ENCODE data around the gene NECTIN4. TPM values are rescaled to one million over a fixed set of nuclear protein-coding genes. Genes with fewer than 3 reads are reported as not detected.

NECTIN4 gene
- total and polyA plus RNA-seq, 10 of the 15 experiments (the other 5 are each of a cell fraction or from before 2014, with no cell fraction given): 2.8 to 8.7 (median 3.7) TPM

DNA sequence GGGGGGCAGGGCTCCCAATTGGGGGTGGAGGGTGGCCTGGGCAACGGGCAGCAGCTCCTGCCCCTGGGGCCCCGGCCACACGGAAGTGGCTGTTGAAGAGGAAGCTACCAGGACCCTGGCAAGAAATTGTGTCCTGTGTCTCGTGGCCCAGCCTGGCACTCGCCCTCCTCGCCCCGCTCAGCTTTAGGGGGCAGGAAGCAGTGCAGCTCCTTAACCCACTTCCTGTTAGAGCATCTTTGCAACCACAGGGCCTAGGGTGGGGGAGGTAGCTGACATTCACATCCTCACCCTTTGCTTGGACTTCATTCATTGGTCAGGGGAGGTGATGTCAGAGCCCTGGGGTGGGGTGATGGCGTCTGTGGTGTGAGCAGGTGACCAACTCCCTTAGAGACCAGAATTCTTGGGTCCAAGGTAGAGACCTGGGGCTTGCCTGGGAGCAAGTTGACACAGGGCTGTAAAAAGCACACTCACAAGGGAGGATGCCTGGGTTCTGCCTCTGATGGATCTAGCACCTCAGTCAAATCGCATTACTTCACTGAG, 19.6 kb downstream of the NECTIN4 start, which contains the start of gene ARHGAP30 (continued):
- no peak for TF ChIP-seq HDAC6 (IDR thresholded peaks at IDR 0.05; ENCODE audit: unreplicated experiment)
- TF ChIP-seq POLR2AphosphoS2 (IDR thresholded peaks at IDR 0.05; ENCODE audit: low read depth, low read length): 0 out of 2 replicates have a peak, but pooled peaks have one; percentile 40
- TF ChIP-seq, protein P1, sequence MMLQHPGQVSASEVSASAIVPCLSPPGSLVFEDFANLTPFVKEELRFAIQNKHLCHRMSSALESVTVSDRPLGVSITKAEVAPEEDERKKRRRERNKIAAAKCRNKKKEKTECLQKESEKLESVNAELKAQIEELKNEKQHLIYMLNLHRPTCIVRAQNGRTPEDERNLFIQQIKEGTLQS (IDR thresholded peaks at IDR 0.05; ENCODE audit: borderline replicate concordance, extremely low read depth, low read depth, low read length): no peak
- no peak for TF ChIP-seq SUPT20H (IDR thresholded peaks at IDR 0.05; ENCODE audit: borderline replicate concordance, control insufficient read depth, low read depth, low read length)
- TF ChIP-seq ZBED1 (IDR thresholded peaks at IDR 0.05; ENCODE audit: borderline replicate concordance): no peak
- TF ChIP-seq E4F1 (IDR thresholded peaks at IDR 0.05; ENCODE audit: borderline replicate concordance, partially characterized antibody): peak; percentile 56
- TF ChIP-seq, protein P2, sequence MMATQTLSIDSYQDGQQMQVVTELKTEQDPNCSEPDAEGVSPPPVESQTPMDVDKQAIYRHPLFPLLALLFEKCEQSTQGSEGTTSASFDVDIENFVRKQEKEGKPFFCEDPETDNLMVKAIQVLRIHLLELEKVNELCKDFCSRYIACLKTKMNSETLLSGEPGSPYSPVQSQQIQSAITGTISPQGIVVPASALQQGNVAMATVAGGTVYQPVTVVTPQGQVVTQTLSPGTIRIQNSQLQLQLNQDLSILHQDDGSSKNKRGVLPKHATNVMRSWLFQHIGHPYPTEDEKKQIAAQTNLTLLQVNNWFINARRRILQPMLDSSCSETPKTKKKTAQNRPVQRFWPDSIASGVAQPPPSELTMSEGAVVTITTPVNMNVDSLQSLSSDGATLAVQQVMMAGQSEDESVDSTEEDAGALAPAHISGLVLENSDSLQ (IDR thresholded peaks at IDR 0.05): peak; percentile 80
- TF ChIP-seq, protein P3, sequence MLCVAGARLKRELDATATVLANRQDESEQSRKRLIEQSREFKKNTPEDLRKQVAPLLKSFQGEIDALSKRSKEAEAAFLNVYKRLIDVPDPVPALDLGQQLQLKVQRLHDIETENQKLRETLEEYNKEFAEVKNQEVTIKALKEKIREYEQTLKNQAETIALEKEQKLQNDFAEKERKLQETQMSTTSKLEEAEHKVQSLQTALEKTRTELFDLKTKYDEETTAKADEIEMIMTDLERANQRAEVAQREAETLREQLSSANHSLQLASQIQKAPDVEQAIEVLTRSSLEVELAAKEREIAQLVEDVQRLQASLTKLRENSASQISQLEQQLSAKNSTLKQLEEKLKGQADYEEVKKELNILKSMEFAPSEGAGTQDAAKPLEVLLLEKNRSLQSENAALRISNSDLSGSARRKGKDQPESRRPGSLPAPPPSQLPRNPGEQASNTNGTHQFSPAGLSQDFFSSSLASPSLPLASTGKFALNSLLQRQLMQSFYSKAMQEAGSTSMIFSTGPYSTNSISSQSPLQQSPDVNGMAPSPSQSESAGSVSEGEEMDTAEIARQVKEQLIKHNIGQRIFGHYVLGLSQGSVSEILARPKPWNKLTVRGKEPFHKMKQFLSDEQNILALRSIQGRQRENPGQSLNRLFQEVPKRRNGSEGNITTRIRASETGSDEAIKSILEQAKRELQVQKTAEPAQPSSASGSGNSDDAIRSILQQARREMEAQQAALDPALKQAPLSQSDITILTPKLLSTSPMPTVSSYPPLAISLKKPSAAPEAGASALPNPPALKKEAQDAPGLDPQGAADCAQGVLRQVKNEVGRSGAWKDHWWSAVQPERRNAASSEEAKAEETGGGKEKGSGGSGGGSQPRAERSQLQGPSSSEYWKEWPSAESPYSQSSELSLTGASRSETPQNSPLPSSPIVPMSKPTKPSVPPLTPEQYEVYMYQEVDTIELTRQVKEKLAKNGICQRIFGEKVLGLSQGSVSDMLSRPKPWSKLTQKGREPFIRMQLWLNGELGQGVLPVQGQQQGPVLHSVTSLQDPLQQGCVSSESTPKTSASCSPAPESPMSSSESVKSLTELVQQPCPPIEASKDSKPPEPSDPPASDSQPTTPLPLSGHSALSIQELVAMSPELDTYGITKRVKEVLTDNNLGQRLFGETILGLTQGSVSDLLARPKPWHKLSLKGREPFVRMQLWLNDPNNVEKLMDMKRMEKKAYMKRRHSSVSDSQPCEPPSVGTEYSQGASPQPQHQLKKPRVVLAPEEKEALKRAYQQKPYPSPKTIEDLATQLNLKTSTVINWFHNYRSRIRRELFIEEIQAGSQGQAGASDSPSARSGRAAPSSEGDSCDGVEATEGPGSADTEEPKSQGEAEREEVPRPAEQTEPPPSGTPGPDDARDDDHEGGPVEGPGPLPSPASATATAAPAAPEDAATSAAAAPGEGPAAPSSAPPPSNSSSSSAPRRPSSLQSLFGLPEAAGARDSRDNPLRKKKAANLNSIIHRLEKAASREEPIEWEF (IDR thresholded peaks at IDR 0.05; ENCODE audit: insufficient replicate concordance, low read depth, low read length): no peak
- TF ChIP-seq SP1 (IDR thresholded peaks at IDR 0.05; ENCODE audit: low read depth, low read length): peak; percentile 71
- peak; percentile 75; the same call in 1 of the 2 replicates for TF ChIP-seq GATAD2B (conservative IDR thresholded peaks at IDR 0.05; ENCODE audit: low read depth)
- peak; percentile 49 for TF ChIP-seq MTA2 (IDR thresholded peaks at IDR 0.05; ENCODE audit: low read depth)
- TF ChIP-seq NR2C2 (IDR thresholded peaks at IDR 0.05; ENCODE audit: borderline replicate concordance, control insufficient read depth, insufficient read length, low read depth): no peak
- TF ChIP-seq TCF12 (IDR thresholded peaks at IDR 0.05; ENCODE audit: low read depth, low read length): peak; percentile 61; the same call in 1 of the 2 replicates
- TF ChIP-seq SPI1 (IDR thresholded peaks at IDR 0.05; ENCODE audit: borderline replicate concordance, insufficient read depth, low read depth, low read length): peak; percentile 78
- 0 out of 2 replicates have a peak, but pooled peaks have one; percentile 6 for TF ChIP-seq BCL11A (IDR thresholded peaks at IDR 0.05; ENCODE audit: low read depth, low read length)
- TF ChIP-seq EZH2 (IDR thresholded peaks at IDR 0.05; ENCODE audit: borderline replicate concordance, control insufficient read depth, low read depth, low read length): no peak
- 0 out of 2 replicates have a peak, but pooled peaks have one; percentile 15 for TF ChIP-seq RB1 (IDR thresholded peaks at IDR 0.05; ENCODE audit: borderline replicate concordance)
- TF ChIP-seq, protein P4, sequence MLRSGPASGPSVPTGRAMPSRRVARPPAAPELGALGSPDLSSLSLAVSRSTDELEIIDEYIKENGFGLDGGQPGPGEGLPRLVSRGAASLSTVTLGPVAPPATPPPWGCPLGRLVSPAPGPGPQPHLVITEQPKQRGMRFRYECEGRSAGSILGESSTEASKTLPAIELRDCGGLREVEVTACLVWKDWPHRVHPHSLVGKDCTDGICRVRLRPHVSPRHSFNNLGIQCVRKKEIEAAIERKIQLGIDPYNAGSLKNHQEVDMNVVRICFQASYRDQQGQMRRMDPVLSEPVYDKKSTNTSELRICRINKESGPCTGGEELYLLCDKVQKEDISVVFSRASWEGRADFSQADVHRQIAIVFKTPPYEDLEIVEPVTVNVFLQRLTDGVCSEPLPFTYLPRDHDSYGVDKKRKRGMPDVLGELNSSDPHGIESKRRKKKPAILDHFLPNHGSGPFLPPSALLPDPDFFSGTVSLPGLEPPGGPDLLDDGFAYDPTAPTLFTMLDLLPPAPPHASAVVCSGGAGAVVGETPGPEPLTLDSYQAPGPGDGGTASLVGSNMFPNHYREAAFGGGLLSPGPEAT (IDR thresholded peaks at IDR 0.05; ENCODE audit: low read depth): peak; percentile 43

All from GM12878 (cell line).